Measurements from ENCODE around the gene RIMBP2. TPM values are rescaled to one million over a fixed set of nuclear protein-coding genes. Genes with fewer than 3 reads are reported as not detected.

Gene RIMBP2
- total and polyA plus RNA-seq, 2 donors (not counting 1 experiment from before 2014, with no cell fraction given), result 0.17 TPM; not detected in 1

GRCh38 chr12:130712346-130713065, 3.6 kb downstream of the RIMBP2 start:
- TF ChIP-seq, protein P1, sequence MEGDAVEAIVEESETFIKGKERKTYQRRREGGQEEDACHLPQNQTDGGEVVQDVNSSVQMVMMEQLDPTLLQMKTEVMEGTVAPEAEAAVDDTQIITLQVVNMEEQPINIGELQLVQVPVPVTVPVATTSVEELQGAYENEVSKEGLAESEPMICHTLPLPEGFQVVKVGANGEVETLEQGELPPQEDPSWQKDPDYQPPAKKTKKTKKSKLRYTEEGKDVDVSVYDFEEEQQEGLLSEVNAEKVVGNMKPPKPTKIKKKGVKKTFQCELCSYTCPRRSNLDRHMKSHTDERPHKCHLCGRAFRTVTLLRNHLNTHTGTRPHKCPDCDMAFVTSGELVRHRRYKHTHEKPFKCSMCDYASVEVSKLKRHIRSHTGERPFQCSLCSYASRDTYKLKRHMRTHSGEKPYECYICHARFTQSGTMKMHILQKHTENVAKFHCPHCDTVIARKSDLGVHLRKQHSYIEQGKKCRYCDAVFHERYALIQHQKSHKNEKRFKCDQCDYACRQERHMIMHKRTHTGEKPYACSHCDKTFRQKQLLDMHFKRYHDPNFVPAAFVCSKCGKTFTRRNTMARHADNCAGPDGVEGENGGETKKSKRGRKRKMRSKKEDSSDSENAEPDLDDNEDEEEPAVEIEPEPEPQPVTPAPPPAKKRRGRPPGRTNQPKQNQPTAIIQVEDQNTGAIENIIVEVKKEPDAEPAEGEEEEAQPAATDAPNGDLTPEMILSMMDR (conservative IDR thresholded peaks at IDR 0.05 in 1 of 2, IDR thresholded peaks at IDR 0.05 in 1 of 2; ENCODE audit: low read depth in 1 of 2, low read length in 2 of 2), result no peak
- TF ChIP-seq EZH2 (IDR thresholded peaks at IDR 0.05; ENCODE audit: low read length, missing control alignments), result no peak
- no peaks in the 10 kb centered on the region for H3K9me3 ChIP-seq (ENCODE audit: control insufficient read depth, insufficient read depth, low read depth, low read length)
- no peaks in the 10 kb centered on the region for H3K4me1 ChIP-seq (ENCODE audit: control insufficient read depth, extremely low read depth, insufficient read depth, low read length)
- no peaks in the 10 kb centered on the region for H3K36me3 ChIP-seq (ENCODE audit: control insufficient read depth, insufficient read depth, low read length)
- no peaks in the 10 kb centered on the region for H4K20me1 ChIP-seq (ENCODE audit: control insufficient read depth, extremely low read depth, insufficient read depth, low read length)
- no peaks in the 10 kb centered on the region for H3K79me2 ChIP-seq (ENCODE audit: control insufficient read depth, insufficient read depth, low read length)
- H3K4me3 ChIP-seq (replicated peaks in 1 of 4; ENCODE audit: control extremely low read depth in 1 of 4, insufficient read depth in 1 of 4, low read depth in 3 of 4, low read length in 4 of 4), result no peak overlapping the region
- DNase-seq (ENCODE audit: low read depth in 2 of 2), result no peak
- no peaks in the 10 kb centered on the region for H3K27me3 ChIP-seq (ENCODE audit: control insufficient read depth, insufficient read depth, low read length)
- H2AFZ ChIP-seq (ENCODE audit: low read length), result no peak overlapping the region
- no peak overlapping the region for H3K4me2 ChIP-seq (ENCODE audit: extremely low read depth, insufficient read depth, low read length)
- no peak overlapping the region for H3K27ac ChIP-seq (ENCODE audit: insufficient read depth, low read length)
- H3K9ac ChIP-seq (ENCODE audit: insufficient read depth, low read length), result no peak overlapping the region

- Histone ChIP-seq H3K36me3 (ENCODE audit: control insufficient read depth, insufficient read depth, low read length) (no peaks in the 10 kb centered on the region), H3K27ac (ENCODE audit: insufficient read depth, low read length) (no peak overlapping the region), H3K27me3 (ENCODE audit: control insufficient read depth, insufficient read depth, low read length) (no peaks in the 10 kb centered on the region), H2AFZ (ENCODE audit: low read length) (no peak overlapping the region), H3K9ac (ENCODE audit: insufficient read depth, low read length) (no peak overlapping the region), H3K79me2 (ENCODE audit: control insufficient read depth, insufficient read depth, low read length) (no peaks in the 10 kb centered on the region), H3K4me1 (ENCODE audit: control insufficient read depth, extremely low read depth, insufficient read depth, low read length) (no peaks in the 10 kb centered on the region), H4K20me1 (ENCODE audit: control insufficient read depth, extremely low read depth, insufficient read depth, low read length) (no peaks in the 10 kb centered on the region), H3K9me3 (ENCODE audit: control insufficient read depth, insufficient read depth, low read depth, low read length) (no peaks in the 10 kb centered on the region), H3K4me3 (replicated peaks in 1 of 4; ENCODE audit: control extremely low read depth in 1 of 4, insufficient read depth in 1 of 4, low read depth in 3 of 4, low read length in 4 of 4) (no peak overlapping the region), H3K4me2 (ENCODE audit: extremely low read depth, insufficient read depth, low read length) (no peak overlapping the region)
- DNase-seq (ENCODE audit: low read depth in 2 of 2), result no peak
- TF ChIP-seq EZH2 (IDR thresholded peaks at IDR 0.05; ENCODE audit: low read length, missing control alignments), result no peak
- TF ChIP-seq, protein P1 (conservative IDR thresholded peaks at IDR 0.05 in 1 of 2, IDR thresholded peaks at IDR 0.05 in 1 of 2; ENCODE audit: low read depth in 1 of 2, low read length in 2 of 2), result no peak
Observed at GRCh38 chr12:130711756-130712155, 4.3 kb downstream of the RIMBP2 start.

DNA sequence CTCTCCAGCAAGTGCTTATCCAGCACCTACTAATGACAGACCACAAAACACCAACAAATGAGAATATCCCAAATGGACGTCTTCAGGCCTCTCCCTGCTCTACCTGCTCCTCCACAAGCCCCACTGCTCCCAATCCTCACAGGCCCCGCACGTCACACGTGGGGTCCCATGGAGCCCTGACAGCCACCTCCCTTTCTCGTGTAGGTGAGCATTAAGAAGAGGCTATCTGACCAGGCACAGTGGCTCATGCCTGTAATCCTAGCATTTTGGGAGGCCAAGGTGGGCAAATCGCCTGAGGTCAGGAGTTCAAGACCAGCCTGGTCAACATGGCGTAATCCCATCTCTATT, 5.4 kb downstream of the RIMBP2 start:
- DNase-seq (ENCODE audit: low read depth in 2 of 2), result no peak
- H3K36me3 ChIP-seq (ENCODE audit: control insufficient read depth, insufficient read depth, low read length), result no peaks in the 10 kb centered on the region
- no peak overlapping the region for H3K27ac ChIP-seq (ENCODE audit: insufficient read depth, low read length)
- no peak for TF ChIP-seq EZH2 (IDR thresholded peaks at IDR 0.05; ENCODE audit: low read length, missing control alignments)
- TF ChIP-seq, protein P1 (conservative IDR thresholded peaks at IDR 0.05 in 1 of 2, IDR thresholded peaks at IDR 0.05 in 1 of 2; ENCODE audit: low read depth in 1 of 2, low read length in 2 of 2), result no peak
- H3K4me3 ChIP-seq (replicated peaks in 1 of 4; ENCODE audit: control extremely low read depth in 1 of 4, insufficient read depth in 1 of 4, low read depth in 3 of 4, low read length in 4 of 4), result no peak overlapping the region
- no peak overlapping the region for H3K9ac ChIP-seq (ENCODE audit: insufficient read depth, low read length)
- H3K4me1 ChIP-seq (ENCODE audit: control insufficient read depth, extremely low read depth, insufficient read depth, low read length), result no peaks in the 10 kb centered on the region
- no peak overlapping the region for H3K4me2 ChIP-seq (ENCODE audit: extremely low read depth, insufficient read depth, low read length)
- H4K20me1 ChIP-seq (ENCODE audit: control insufficient read depth, extremely low read depth, insufficient read depth, low read length), result no peaks in the 10 kb centered on the region
- no peaks in the 10 kb centered on the region for H3K27me3 ChIP-seq (ENCODE audit: control insufficient read depth, insufficient read depth, low read length)
- H3K9me3 ChIP-seq (ENCODE audit: control insufficient read depth, insufficient read depth, low read depth, low read length), result no peaks in the 10 kb centered on the region
- H3K79me2 ChIP-seq (ENCODE audit: control insufficient read depth, insufficient read depth, low read length), result no peaks in the 10 kb centered on the region
- H2AFZ ChIP-seq (ENCODE audit: low read length), result no peak overlapping the region

Data from fibroblast of lung (primary cell).